SU-DHL-6 (cell line): ENCODE data around the gene UTRN.

Source experiments
- H2AFZ ChIP-seq: fragments of 200-600 bp; sonication (generic); 2 replicates; pipeline ENCODE4 v1.6.1; 2014; ENCODE audit warnings: low read depth, mild to moderate bottlenecking, moderate library complexity, mixed read lengths, antibody characterized with exemption, low read length; ENCODE audit not compliant: severe bottlenecking
- H3F3A ChIP-seq: fragments of 200-600 bp; shearing (Covaris generic); 2 replicates; pipeline ENCODE4 v1.6.0; 2016; ENCODE audit warnings: antibody characterized with exemption, mild to moderate bottlenecking; ENCODE audit not compliant: insufficient read depth
- H3K27ac ChIP-seq: fragments of 200-600 bp; sonication (generic); 2 replicates; pipeline ENCODE4 v1.5.1; 2016; ENCODE audit warnings: low read depth, mild to moderate bottlenecking, low read length, moderate library complexity, mixed read lengths
- H3K27me3 ChIP-seq: fragments of 200-600 bp; sonication (generic), shearing (Covaris generic); 2 replicates; pipeline ENCODE4 v1.6.0; 2014; ENCODE audit warnings: mild to moderate bottlenecking, low read length
- H3K36me3 ChIP-seq: fragments of 200-600 bp; sonication (generic); 2 replicates; pipeline ENCODE4 v1.6.1; 2014; ENCODE audit warnings: mild to moderate bottlenecking, low read length, mixed read lengths
- H3K4me2 ChIP-seq: fragments of 300-600, 200-600 bp; shearing (Covaris generic), sonication (generic); 2 replicates; pipeline ENCODE4 v1.6.0; 2014; ENCODE audit warnings: low read length, low read depth, mild to moderate bottlenecking; ENCODE audit not compliant: poor library complexity, severe bottlenecking
- H3K4me3 ChIP-seq: fragments of 200-600 bp; sonication (generic); 2 replicates; pipeline ENCODE4 v1.5.1; 2014; ENCODE audit warnings: antibody characterized with exemption, low read length, mild to moderate bottlenecking, mixed read lengths; ENCODE audit not compliant: insufficient read depth, poor library complexity, severe bottlenecking
- H3K79me2 ChIP-seq: fragments of 200-600 bp; sonication (generic); 2 replicates; pipeline ENCODE4 v1.6.1; 2014; ENCODE audit warnings: mild to moderate bottlenecking, low read length, moderate library complexity; ENCODE audit not compliant: insufficient read depth
- H3K9ac ChIP-seq: fragments of 200-600 bp; sonication (generic); 2 replicates; pipeline ENCODE4 v1.7.0; 2014; ENCODE audit warnings: mild to moderate bottlenecking, low read length
- H3K9me2 ChIP-seq: fragments of 200-600 bp; sonication (generic); replicated peaks from 2 replicates; pipeline ENCODE4 v1.6.1; 2014; ENCODE audit warnings: low read length; ENCODE audit not compliant: insufficient read depth
- H3K9me3 ChIP-seq: fragments of 200-600 bp; sonication (generic); 2 replicates; pipeline ENCODE4 v1.6.1; 2014; ENCODE audit warnings: low read length, mixed read lengths; ENCODE audit not compliant: insufficient read depth
- H4K20me1 ChIP-seq: fragments of 200-600 bp; sonication (generic); 2 replicates; pipeline ENCODE4 v1.6.1; 2014; ENCODE audit warnings: low read depth, mild to moderate bottlenecking, antibody characterized with exemption, low read length, moderate library complexity, mixed read lengths
- EZH2phosphoT487 ChIP-seq: fragments of 200-600 bp; sonication (generic), shearing (Covaris generic); conservative IDR thresholded peaks from 2 replicates; pipeline ENCODE4 v1.6.1; 2018; ENCODE audit warnings: mild to moderate bottlenecking, antibody characterized with exemption, low read length, moderate library complexity, mixed read lengths
- TF ChIP-seq, protein P1 (sequence below): fragments of 200-600 bp; sonication (generic); IDR thresholded peaks from one replicate; pipeline ENCODE4 v1.5.1; 2017; ENCODE audit warnings: antibody characterized with exemption, mild to moderate bottlenecking, low read length, moderate library complexity; ENCODE audit not compliant: insufficient read depth, poor library complexity, severe bottlenecking

The UTRN gene

GRCh38 chr6:144285798-144286502, 815 bp downstream of the UTRN start:
- no peaks in the 10 kb centered on the region for H4K20me1 ChIP-seq
- TF ChIP-seq EZH2phosphoT487, result no peak
- TF ChIP-seq, protein P1, sequence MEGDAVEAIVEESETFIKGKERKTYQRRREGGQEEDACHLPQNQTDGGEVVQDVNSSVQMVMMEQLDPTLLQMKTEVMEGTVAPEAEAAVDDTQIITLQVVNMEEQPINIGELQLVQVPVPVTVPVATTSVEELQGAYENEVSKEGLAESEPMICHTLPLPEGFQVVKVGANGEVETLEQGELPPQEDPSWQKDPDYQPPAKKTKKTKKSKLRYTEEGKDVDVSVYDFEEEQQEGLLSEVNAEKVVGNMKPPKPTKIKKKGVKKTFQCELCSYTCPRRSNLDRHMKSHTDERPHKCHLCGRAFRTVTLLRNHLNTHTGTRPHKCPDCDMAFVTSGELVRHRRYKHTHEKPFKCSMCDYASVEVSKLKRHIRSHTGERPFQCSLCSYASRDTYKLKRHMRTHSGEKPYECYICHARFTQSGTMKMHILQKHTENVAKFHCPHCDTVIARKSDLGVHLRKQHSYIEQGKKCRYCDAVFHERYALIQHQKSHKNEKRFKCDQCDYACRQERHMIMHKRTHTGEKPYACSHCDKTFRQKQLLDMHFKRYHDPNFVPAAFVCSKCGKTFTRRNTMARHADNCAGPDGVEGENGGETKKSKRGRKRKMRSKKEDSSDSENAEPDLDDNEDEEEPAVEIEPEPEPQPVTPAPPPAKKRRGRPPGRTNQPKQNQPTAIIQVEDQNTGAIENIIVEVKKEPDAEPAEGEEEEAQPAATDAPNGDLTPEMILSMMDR, result no peak
- H3K36me3 ChIP-seq, result no peaks in the 10 kb centered on the region
- H3K9me2 ChIP-seq, result no peaks in the 10 kb centered on the region
- no peak overlapping the region for H3K4me3 ChIP-seq
- H3K9me3 ChIP-seq, result no peaks in the 10 kb centered on the region
- peak overlapping the region; percentile 43 for H3K4me2 ChIP-seq
- no peak overlapping the region for H3K9ac ChIP-seq
- no peak overlapping the region for H3K27ac ChIP-seq
- H3F3A ChIP-seq, result no peaks in the 10 kb centered on the region
- H2AFZ ChIP-seq, result no peak overlapping the region
- H3K79me2 ChIP-seq, result no peaks in the 10 kb centered on the region
- no peaks in the 10 kb centered on the region for H3K27me3 ChIP-seq

- no peaks in the 10 kb centered on the region for H3K79me2 ChIP-seq
- H3K4me3 ChIP-seq, result no peak overlapping the region
- H3K9ac ChIP-seq, result no peak overlapping the region
- H3K36me3 ChIP-seq, result no peaks in the 10 kb centered on the region
- no peaks in the 10 kb centered on the region for H4K20me1 ChIP-seq
- H3K27ac ChIP-seq, result no peak overlapping the region
- no peaks in the 10 kb centered on the region for H3K27me3 ChIP-seq
- no peaks in the 10 kb centered on the region for H3K9me2 ChIP-seq
- H2AFZ ChIP-seq, result no peak overlapping the region
- no peak overlapping the region for H3K4me2 ChIP-seq
- H3F3A ChIP-seq, result no peaks in the 10 kb centered on the region
- TF ChIP-seq EZH2phosphoT487, result no peak
- TF ChIP-seq, protein P1, result no peak
- no peaks in the 10 kb centered on the region for H3K9me3 ChIP-seq
These were observed 1.6 kb downstream of the UTRN start for GRCh38 chr6:144286503-144287393.

DNA sequence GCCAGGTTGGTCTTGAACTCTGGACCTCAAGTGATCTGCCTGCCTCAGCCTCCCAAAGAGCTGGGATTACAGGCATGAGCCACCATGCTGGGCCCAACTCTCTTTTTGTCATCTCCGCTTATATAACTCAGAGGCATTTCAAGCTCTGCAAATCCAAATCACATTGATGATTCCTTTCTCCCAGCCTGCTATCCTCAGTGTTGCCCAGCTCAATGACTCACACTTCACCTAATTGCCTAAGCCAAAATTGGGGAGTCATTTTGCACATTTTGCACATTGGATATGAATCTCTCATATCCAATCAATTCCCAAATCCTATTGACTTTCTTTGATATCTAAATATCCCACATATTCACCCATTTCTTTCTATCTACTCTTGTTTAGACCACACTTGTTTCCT, 3.9 kb downstream of the UTRN start:
- H2AFZ ChIP-seq, result no peak overlapping the region
- no peaks in the 10 kb centered on the region for H3K9me2 ChIP-seq
- H3F3A ChIP-seq, result no peaks in the 10 kb centered on the region
- no peaks in the 10 kb centered on the region for H3K36me3 ChIP-seq
- TF ChIP-seq, protein P1, result no peak
- no peak for TF ChIP-seq EZH2phosphoT487
- no peak overlapping the region for H3K4me2 ChIP-seq
- H3K9me3 ChIP-seq, result no peaks in the 10 kb centered on the region
- H4K20me1 ChIP-seq, result no peaks in the 10 kb centered on the region
- H3K9ac ChIP-seq, result no peak overlapping the region
- no peaks in the 10 kb centered on the region for H3K79me2 ChIP-seq
- no peaks in the 10 kb centered on the region for H3K27me3 ChIP-seq
- no peak overlapping the region for H3K27ac ChIP-seq
- no peak overlapping the region for H3K4me3 ChIP-seq
